ENCODE measurements around the gene PKMYT1. TPM values are rescaled to one million over a fixed set of nuclear protein-coding genes. Genes with fewer than 3 reads are reported as not detected.

PKMYT1 gene
- total RNA-seq, 2 donors from 2014 or later = 4.4 to 12.6 TPM

DNA sequence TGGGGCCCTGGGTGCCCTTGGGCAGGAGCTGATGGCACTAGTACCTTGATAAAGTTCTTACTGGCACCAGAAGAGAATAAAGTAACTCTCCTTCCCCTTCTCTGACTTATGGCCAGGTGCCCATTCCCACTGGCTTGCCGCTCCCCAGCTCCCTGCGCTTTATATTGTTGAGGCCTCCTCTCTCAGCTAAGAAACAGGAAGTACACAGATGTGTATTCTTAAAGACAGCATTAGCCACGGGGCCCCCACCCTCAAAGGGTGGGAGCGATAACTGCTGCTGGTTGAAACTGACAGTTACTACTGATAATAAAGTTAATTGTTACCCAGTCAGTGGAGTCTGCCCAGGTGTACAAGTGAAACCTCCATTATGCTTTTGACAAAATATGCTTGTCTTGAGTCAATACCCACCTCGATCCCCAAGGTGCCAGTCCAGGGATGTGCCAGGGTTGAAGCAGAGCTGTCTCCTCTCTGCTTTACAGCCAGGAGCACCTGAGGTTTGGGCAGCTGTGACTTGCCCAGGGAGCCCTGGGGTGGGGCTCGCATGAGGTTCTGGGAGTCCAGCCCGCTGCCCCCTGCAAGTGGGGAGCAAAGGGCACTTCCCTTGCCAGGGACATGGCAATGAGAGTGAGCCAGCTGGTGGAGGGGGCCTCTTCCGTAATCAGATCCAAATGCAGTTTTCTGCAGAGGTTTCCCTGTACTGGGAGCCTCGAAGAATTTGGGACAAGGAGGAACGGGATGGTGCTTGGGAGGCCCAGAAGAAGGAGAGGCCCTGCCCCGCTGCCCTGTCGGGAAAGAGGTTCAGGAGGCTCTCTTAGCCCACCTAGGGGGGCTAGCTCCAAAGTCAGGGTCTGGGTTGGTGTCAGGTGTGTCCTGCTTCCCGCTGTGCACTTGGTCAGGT lies 27.1 kb upstream of the PKMYT1 start:
- DNase-seq = peak; percentile 78 to 87
- ATAC-seq = peak; percentile 64
- intact Hi-C loops (cut with DNase I, micrococcal nuclease) = no loop called here

DNA sequence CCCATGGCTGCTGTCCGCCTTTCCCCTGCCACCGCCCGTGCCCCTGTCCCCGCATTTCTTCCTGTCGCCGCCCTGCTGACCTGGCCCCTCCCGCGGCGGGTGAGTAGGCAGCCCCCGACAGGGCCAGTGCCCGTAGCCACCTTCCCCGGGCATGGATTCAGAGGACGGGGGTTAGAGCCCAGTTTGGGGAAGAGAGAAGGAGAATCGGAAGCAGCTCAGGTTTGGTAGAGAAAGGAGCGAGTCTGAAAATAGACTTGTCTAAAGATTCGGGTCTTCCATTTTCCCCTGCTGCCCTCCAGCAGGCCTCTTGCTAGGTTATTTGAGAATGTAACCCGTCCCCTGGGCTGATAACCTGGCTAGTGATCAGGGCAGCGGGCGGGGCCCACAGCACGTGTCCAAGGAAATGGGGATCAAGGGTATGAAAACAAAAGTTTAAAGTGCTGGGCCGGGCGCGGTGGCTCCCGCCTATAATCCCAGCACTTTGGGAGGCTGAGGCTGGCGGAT lies 24.6 kb upstream of the PKMYT1 start:
- intact Hi-C loops (cut with DNase I, micrococcal nuclease) = no loop called here
- ATAC-seq (peak; percentile 11), DNase-seq (peak; percentile 76 to 78)

DNA sequence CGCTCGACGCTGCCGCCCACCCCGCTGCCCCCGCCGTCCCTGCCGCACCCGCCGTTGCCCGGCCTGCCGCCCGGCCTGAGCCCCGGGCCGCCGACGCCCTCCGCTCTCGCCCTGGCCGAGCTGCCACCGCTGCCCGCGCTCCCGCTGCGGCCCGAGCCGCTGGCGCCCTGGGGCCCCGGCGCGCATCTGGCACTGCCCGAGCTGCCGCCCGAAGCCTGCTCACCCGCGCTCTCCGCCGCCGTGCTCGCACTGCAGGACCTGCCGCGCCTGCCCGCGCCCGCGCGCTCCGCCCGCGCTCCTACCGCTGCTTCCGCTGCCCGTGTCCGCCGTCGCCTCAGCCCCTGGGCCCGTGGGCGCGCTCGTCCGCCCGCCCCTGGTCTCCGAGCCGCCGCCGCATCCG lies 24.1 kb upstream of the PKMYT1 start:
- intact Hi-C loops (cut with DNase I, micrococcal nuclease) = no loop called here
- DNase-seq (peak in 1 of 2 donors; percentile 43), ATAC-seq (no peak)

DNA sequence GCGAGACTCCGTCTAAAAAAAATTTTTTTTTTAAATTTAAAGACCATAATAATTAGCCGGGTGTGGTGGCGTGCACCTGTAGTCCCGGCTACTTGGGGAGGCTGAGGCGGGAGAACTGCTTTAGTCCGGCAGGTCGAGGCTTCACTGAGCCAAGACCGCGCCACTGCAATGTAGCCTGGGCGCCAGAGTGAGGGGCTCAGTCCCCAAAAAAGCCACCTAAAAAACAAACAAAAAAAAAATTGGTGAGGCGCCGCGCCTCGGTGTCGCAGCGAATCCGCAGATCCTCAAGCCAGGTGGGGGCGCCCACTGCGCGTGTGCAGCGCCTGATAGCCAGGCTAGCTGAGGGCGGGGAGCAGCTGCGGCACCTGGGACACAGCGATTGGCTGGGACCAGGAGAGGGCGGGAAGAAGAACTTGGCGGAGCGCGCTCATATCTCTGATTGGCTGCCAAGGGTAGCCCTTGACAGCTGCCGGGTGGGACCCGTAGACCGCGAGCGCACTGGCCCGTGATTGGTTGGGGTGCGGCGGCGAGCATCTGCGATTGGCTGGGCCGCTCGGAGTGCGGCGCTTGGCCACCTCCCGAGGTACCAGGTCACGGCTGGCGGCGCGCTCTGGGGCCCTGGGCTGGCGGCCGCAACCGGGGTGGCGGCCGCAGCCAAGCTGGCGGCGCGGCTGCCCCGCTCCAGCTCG lies 23.5 kb upstream of the PKMYT1 start:
- intact Hi-C loops (cut with DNase I, micrococcal nuclease) = no loop called here
- ATAC-seq = peak; percentile 72
- peak; percentile 96 to 98 for DNase-seq

DNA sequence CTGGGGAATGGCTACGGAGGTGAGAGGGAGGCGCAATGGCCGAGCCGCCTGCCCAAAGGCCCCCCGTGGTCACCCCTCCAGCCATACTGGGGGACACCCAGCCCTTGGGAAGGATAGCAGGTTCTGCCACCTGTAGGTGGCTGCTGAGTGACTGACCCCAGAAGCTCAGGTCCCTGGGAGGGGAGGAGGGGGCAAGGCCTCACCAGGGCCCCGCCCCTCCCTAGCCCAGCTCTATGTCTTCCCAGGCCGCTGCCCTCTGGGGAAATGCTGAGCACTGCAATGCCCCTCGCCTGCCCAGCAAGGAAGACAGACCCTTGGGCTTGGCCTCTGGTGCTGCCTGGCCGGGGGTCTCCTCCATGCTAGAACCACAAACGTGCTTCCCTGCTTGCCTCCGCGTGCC lies 21.1 kb upstream of the PKMYT1 start:
- intact Hi-C loops (cut with DNase I, micrococcal nuclease) = no loop called here
- DNase-seq = no peak
- ATAC-seq = no peak

DNA sequence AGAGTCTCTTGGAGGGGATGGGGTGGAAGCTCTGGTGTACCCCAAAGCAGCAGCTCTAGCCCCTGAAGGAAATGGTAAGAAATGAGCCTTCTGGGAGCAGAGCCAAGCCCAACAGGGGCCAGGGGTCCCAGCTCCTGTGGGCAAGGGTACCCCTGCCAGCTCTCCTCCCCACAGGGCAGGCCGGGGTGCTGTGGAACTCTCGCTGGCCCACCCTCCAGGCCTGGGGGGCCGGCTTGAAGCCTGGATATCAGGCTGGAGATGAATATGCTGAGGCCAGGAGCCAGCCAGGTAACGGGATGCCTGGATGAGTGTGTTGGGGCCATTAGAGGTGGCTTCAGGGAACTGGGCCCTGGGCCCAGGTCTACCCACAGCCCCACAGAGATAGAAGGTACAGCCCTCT lies 20.3 kb upstream of the PKMYT1 start:
- DNase-seq (no peak), ATAC-seq (no peak)
- intact Hi-C loops (cut with DNase I, micrococcal nuclease) = no loop called here

DNA sequence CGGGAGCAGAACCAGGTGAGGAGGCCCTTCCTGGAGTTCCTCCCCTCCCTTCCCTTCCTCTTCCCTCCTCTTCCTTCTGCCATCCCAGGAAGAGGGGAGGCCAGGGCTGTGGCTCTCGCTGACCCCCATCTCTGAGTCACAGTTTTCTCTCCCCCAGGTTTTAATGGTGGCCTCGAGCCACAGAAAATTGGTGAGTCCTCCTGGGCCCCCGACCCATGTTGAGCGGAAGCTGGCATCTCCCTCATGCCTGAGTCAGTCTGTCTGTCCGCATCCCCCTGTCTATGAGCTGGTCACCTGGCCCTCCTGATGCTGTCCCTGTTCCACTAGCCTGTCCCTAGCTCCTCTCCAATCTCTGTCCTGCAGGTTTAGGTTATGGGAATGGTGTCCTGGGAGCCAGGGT lies 19.7 kb upstream of the PKMYT1 start:
- intact Hi-C loops (cut with DNase I, micrococcal nuclease) = no loop called here
- no peak for ATAC-seq
- DNase-seq = no peak

DNA sequence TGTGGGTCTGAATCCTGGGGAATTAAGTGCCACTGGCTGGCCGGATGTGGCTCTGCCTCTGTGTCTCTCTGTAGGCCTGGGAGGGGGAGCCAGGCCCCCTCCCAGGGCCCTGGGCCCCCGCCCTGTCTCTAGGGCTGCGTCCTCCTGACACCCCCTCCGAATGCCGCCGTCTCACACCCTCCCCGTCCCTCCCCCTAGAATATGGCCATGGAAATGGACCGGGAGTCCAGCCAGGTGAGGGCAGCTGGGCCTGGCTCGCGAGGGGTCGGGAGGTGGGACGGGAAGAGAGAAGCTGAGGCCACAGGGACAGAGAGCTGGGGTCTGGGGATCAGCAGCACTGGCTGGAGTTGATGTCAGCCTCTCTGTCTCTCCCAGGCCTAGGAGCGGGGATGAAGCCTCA lies 16.1 kb upstream of the PKMYT1 start:
- DNase-seq = no peak
- ATAC-seq = no peak
- intact Hi-C loops (cut with DNase I, micrococcal nuclease) = no loop called here

DNA sequence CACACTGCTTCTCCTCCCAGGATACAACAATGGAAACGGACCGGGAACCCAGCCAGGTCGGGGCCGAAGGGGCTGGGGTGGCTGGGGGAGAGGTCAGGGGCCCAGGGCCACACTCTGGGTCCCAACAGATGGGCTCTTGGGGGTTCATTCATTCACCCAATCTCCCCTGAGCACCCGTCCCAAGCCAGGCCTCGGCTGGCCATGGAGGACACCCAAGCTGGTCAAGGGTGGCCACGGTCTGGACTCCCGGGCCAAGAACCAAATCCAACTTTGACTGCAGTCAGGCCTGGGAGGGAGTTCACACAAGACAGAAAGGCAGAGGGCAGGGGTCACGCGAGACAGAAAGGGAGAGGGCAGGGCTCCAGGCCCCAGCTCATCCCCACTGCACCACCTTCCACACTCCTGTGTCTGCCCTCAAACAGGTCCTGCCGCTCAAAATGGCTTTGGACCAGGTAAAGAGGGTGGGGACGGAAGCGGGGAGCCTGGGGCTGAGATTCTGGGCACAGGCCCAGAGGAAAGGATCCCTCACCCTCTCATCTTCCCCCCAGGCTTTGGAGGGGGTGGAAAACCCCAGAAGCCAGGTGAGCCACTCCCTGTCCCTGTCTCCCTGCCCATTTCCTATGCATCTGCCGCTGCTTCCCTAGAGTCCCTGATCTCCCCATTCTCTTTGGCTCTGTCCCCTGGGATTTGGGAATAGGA lies 12.3 kb upstream of the PKMYT1 start:
- intact Hi-C loops (cut with DNase I, micrococcal nuclease) = no loop called here
- no peak for ATAC-seq

DNA sequence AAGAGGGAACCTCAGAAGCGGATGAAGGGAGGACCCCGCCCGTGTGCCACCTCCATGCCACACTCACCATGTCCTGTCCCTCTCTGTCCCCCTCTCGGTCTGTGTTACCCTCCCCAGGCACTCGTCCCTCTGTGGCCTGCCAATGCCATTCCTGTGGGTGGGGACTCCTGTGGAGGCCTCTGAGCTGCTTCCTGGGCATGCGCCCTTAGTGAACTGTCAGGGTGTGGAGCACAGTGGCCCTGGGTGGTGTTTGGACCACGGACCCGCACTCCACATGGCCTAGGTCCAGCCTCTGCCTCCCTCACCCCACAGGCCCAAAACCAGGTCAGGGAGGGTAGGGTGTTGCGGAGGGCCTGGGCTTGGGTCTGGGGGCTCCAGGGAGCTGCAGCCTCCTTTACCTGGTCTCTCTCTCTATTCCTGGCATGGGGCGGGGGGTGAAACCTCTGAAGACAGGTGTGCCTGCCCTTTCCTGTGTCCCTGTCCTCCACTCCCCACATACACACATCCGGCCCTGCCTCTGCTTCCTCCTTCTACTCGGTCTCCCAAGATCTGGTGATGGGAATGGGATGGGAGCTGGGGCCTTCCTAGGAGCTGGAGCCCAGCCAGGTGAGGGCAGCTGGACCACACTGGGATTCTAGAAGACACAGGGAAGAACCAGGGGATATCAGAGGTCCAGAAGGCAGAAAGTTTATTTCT lies 11.5 kb upstream of the PKMYT1 start:
- no peak for DNase-seq
- intact Hi-C loops (cut with DNase I, micrococcal nuclease) = no loop called here
- ATAC-seq = peak; percentile 73

More for the DNA sequence above, 12.3 kb upstream of the PKMYT1 start:
- no peak for DNase-seq

DNA sequence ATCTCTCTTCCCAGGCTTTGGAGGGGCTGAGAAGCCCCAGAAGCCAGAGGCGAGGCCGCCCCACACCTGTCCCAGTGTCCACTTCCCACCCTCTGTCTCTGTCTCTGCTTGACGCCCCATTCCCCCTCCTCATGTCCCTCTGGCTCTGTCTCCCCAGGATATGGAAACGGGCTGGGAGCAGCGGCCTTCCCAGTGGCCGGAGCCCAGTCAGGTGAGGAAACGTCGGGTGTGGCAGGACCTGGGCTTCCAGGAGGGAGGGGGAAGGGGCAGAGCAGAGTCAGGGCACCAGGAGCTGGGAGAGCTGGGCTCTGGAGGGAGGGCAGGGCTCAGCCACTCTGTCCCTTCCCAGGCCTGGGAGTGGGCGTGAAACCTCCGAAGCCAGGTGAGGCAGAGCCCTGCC lies 10.6 kb upstream of the PKMYT1 start:
- intact Hi-C loops (cut with DNase I, micrococcal nuclease) = no loop called here
- ATAC-seq (peak; percentile 77), DNase-seq (no peak)

DNA sequence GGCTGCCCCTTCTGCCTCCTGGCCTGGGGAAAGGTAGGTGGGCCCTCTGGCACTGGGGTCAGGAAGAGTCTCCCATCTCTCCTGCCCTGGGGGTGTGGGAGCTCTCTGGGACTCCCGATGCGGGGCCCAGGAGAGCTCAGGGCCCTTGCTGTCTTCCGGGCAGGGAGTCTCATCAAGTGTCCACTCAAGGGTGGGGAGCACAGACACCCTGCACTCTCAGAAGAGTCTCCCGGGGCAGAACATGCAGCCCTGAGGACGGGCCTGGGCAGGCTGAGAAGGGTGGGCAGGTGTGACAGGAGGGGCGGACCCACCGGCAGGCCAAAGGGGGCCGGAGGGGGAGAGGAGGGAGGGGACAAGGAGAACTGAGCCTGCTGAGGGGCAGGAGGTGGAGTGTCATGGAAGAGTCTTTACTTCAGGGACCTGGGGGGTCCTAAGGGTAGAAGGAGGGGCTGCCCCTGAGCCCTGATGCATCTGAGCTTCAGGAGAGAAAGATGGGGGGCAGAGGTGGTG lies 8.4 kb upstream of the PKMYT1 start:
- DNase-seq = no peak
- no peak for ATAC-seq
- intact Hi-C loops (cut with DNase I, micrococcal nuclease) = no loop called here

DNA sequence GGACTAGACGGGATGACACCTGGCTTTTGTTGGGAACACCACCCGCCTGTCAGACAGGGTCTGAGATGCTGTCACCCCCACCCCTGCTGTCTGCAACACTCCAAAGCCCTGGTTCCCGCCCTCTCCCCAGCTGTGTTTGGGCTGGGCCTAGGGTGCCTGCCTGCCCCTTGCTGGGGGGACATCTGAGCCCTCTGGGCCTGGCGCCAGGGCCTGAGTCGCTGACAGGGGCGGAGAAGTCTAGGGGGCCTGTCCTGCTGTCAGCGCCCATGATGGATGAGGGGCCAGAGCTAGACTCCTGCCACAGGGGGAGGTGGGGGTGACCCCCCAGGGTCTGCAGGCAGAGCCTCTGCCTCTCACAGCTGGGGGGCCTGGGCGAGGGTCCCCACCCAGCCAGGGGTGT lies 7.6 kb upstream of the PKMYT1 start:
- intact Hi-C loops (cut with DNase I, micrococcal nuclease) = no loop called here
- no peak for ATAC-seq
- DNase-seq = no peak

DNA sequence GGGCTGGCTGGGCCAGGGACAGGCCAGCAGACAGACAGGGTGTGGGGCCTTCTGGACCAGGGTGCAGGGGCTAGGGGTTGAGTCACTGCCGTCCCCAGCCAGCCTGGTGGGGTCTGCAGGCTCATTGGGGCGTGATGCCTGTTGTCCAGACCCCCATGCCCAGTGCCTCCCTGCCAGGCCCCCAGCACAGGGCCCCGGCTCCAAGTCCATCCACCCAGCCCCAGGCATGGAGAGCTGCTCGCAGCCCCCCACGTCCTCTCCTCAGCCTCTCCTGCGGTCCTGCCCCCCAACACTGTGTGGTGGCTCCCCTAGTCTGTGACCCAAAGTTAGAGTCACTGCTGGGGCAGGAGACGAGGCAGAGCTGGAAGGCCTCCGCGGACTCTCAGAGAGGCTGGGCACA lies 7.0 kb upstream of the PKMYT1 start:
- DNase-seq = no peak
- intact Hi-C loops (cut with DNase I, micrococcal nuclease) = no loop called here
- ATAC-seq = no peak

DNA sequence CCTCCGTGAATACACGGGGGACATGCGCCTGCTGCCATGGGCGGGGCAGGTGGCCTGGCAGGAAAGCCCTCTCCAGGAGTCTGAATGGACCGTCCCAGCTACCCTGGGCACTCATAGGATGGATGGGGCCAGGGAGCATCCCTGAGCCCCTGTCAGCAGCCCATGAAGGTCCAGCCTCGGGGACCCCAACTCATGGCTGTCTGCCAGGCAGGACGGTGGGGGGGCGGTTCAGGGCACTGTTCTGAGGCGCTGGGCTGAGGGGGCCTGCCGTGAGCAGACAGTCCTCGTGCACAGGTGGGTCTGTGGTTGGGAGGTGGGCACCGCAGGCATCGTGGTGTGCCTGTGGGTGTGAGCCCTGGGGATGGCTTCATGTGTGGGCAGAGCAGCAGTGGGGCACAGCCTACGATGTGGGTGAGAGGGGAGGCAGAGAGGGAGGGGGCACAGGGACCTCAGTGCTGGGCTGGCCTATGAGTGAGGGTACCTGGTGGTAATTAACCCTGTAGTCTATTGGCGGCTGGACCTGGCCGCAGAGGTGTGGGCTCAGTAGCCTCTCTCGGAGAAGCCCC lies 6.5 kb upstream of the PKMYT1 start:
- ATAC-seq (no peak), DNase-seq (no peak)
- intact Hi-C loops (cut with DNase I, micrococcal nuclease) = no loop called here

DNA sequence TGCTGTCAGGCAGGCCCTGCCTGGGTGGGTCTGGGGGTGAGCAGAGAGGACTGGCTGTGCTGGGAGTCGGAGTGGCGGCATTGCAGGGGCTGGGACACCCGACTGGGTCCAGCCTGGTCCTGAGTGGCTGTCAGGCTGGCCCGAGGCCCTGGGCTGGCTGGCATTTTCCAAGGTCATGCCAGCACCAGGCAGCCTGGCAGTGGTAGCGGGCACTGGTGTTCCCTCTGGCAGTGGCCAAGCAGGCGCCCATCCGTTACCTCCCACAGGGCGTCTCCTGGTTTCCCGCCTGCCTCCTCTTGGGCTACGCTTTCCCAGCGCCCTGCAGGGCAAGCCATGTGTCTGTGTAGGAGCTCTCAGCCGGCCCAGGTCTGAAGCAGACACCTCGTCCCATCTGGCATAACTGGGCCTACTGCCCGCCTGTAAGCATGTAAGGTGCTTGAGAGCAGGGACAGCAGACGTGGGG lies 5.7 kb upstream of the PKMYT1 start:
- intact Hi-C loops (cut with DNase I, micrococcal nuclease) = no loop called here
- DNase-seq = no peak
- ATAC-seq = no peak

DNA sequence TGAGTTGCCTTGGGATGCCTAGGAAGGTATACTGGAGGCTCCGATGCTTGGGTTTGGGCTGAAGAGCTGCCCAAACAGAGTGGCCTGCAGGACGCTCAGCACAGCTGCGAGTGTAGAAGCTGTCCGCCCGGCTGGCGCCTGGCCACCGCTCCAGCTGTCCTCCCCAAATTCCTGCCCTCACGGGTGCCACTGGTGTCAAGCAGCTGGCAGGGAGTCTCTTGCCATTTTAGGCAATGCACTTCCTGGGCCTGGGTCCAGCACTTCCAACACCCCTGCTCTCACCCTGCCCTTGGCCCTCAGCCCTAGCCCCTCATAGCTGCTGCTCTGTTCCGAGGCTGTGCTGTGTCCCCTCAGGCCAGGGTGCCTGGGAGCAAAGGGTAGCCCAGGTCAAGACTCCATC lies 5.2 kb upstream of the PKMYT1 start:
- intact Hi-C loops (cut with DNase I, micrococcal nuclease) = no loop called here
- ATAC-seq (no peak), DNase-seq (no peak)

DNA sequence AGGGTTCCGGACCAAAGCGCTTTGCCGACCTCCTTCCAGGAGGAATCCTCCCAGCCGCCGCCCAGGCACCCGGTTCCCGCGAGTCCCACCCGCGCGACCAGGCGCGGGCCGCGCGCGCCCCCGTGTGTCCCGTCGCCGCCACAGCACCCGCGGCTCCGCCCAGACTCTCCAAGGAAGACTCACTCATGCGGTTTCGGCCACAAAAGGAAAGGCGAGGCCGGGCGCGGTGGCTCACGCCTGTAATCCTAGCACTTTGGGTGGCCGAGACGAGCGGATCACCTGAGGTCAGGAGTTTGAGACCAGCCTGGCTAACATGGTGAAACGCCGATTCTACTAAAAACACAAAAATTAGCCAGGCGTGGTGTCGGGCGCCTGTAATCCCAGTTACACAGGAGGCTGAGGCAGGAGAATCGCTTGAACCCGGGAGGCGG lies 3.5 kb upstream of the PKMYT1 start:
- intact Hi-C loops (cut with DNase I, micrococcal nuclease) = no loop called here
- ATAC-seq (peak; percentile 67), DNase-seq (peak; percentile 67 to 83)
